Activated CD4-positive, alpha-beta T cell treated with anti-CD3 and anti-CD28 coated beads, Interleukin-2, Interleukin-4, amounts not matched to agents 100 ng/mL and 50 ng/mL, durations not matched to agents 16 hours and 8 hours (primary cell): ENCODE data around the gene SUSD2.
"Not testable (repeated sequence)": the region's sequence is repeated elsewhere in the genome, so short reads cannot be mapped to it uniquely, and the experiment has no call there.

Experiments used
- DNase-seq: peaks from one replicate; pipeline ENCODE4 v3.0.0-alpha.2; 2020; ENCODE audit warnings: low spot score

Gene SUSD2

DNA sequence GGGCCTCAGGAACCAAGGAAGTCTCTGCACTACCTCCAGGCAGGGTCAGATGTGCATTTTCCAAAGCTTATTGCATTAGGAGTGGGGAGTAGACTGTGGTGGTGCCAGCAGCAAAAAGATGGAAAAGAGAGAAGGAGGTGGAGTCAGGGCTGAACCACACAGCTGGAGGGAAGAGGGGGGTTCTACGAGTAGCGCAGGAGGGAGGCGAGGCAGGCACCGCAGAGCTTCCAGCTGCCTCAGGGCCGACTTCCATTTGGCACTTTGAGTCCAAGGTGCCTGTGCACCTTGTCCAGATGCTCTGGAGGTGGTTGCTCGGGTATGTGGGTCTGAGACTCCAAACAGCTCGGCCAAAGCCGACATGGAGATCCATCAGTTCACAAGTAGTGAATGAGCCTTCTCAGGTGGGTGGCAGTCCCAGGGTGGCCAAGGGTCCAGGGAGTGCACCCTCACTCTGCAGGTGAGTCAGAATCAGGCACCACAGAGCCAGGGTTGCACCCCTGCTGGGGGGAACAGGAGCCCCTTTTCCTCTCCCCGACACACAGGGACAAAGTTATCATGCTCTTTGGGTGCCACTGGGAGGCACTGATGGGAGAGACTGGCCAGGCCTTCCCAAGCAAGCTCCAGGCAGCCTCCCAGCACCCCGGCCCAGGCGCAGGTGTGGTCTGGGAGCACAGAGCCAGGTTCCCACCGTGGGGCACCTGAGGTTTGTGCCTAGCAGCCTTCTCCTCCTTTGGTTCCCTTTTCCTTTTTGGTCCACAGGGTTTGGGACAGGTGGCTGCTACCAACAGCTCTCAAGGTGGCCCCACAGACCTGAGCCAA lies 33.4 kb downstream of the SUSD2 start:
- DNase-seq = no peak

DNA sequence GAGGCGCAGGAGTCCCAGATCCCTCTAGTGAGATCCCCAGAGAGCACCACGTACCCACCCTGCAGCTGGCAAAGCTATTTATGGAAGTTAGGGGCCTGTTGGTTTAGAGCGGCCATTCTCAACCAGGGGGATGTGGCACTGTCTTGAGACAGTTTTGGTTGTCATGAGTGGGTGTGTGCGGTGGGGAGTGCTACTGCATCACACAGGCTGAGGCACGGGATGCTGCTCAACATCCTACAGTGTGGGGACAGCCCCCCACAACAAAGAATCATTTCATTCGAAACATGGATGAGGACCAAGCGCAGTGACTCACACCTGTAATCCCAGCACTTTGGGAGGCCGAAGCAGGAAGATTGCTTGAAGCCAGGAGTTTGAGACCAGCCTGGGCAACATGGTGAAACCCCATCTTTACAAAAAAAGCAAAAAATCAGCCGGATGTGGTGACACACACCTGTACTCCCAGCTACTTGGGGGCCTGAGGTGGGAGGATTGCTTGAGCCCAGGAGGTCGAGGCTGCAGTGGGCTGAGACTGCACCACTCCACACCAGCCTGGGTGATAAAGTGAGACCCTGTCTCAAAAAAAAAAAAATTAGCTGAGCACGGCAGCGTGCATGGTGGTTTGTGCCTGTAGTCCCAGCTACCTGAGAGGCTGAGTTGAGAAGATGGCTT lies 35.4 kb downstream of the SUSD2 start:
- DNase-seq = no peak

DNA sequence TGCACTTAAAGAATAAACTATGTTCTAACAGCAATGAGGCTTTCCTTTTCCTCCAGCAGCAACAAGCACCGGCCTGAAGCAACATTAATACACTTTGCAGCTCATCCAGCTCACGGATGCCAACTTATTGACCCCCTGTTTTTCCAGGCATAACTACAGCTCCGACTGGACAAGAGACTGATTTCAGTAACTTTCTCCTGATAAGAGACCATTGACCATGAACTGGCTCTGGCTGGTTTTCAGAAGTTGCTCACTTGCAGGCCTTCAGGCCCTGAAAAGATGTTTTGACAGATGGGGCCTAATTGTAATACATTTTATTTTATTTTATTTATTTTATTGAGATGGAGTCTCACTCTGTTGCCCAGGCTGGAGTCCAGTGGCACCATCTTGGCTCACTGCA lies 36.1 kb downstream of the SUSD2 start:
- DNase-seq = no peak

DNA sequence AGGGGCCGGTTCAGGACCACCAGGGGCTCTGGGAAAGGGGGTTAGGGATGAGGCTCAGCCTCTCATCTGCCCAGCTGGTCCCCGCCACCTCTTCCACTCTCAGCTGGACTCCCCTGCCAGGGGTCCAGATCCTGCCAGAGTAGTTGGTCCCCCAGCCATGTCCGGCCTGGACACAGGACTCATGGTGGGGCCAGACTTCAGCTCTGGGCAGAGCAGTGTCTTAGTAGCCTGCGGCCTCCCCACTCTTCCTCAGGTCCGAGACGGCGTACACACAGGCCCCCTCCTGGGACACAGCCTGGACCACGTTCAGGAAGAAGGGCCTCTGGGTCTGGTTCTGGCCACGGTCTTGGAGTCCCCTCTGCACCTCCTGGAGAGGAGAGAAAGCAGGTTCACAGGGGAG lies 38.5 kb downstream of the SUSD2 start:
- no peak for DNase-seq

DNA sequence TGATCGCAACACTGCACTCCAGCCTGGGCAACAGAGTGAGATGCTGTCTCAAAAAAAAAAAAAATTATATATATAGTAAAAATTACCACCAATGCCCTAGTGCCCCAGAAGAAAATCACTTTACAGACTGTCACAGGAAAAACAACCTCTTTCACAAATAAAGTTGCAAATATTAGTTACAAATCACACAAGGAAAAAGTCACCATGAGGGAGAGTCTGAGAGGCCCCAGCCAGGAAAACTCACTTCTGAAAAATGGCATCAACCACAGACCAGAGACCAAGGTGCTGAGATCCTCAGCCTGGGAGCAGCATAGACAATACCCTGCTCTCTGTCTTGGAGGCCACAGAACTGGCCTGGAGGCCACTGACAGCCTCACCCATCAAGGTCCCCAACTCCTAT lies 43.2 kb downstream of the SUSD2 start:
- DNase-seq = no peak

DNA sequence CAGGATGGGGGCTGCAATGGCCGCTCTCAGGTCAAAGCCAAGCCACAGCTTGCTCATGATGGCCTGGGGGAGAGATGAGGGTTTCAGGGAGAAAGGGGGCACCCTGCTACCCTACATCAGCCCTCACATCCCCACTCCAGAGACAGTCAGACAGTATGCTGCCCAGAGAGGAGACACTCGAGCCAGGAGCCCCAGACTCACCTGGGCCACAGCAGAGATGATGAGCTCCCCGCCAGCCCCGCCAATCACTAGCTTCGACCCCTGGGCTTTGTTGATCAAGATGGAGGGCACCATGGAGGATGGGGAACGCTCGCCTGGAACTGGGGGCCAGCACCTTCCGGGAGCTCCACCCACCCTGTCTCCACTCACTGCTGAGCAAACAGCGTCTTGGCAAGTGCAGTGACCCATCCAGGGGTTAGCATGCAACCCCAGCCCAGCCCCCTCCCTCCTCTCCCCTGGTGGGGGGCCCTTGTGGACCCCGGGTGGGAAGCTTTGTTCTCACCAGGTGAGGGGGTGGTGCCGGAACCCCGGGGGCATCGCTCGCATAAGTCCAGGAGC lies 43.8 kb downstream of the SUSD2 start:
- DNase-seq = no peak

DNA sequence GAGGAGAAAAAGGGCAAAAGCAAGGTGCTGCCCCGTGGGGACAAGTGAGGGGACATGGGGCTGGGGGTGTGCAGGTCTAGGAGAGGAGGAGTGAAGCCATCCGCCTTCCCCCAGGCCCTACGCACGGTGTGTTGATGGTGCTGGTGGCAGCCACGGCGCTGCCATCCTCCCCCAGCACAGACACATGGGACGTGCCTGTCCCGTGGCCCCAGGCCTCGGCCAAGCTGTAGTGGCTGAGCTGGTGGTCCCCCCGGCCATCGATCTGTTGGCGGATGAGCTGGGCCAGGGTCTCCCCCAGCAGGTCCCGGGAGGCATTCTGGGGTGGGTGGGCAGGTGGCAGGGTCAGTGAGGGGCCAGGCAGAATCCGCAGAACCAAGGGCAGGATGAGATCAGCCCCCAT lies 44.7 kb downstream of the SUSD2 start:
- DNase-seq = no peak

DNA sequence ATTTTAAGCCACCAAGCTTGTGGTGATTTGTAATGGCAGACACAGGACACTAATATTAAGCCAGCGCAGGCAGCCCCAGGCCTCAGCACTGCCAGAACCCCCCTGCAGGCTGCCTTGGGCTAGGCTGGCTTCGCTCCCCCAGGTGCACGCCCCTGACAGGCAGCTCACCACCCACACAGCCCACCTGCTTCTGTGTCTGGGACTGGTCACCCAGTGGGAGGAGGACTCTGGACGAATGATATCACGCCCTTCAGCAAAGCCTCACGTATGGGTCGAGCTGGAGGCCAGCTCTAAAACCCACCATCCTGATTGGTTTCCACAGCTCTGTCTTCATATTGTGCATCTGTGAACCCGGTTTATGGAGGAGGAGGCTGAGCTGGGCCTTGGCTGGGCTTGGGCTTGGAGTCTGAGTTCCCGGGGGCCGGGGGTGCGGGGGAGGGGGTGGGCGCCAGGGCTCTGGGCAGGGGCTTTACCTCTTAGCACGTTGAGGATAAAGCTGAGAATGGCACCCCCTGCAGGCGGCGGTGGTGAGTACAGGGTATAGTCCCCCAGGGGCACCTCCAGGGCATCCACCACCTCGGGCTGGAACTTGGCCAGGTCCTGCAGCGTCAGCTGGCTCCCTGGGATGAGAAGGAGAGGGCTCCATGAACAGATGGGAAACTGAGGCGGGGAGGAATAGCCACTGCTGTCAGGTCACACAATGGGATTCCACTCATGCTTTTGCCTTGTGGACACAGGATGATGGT lies 49.8 kb downstream of the SUSD2 start:
- DNase-seq = peak; percentile 60

DNA sequence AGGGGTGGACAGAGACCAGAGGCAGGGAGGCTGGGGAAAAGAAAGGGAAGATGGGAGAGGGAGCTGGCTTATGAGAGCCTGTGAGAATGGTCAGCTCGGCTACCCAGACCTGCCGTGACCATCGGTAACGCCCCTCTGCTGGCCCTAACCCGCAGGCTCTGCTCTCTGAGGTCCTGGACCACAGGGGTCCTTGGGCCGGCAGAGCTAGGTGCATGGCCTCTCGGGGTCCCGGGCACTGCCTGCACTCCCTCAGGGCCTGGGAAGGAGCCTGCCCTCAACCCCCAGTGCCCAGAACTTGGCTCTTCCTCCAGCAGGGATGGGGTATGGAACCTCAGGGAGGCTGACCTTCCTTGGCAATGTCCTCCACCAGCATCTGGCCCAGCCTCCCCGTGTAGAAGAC lies 50.4 kb downstream of the SUSD2 start:
- no peak for DNase-seq

DNA sequence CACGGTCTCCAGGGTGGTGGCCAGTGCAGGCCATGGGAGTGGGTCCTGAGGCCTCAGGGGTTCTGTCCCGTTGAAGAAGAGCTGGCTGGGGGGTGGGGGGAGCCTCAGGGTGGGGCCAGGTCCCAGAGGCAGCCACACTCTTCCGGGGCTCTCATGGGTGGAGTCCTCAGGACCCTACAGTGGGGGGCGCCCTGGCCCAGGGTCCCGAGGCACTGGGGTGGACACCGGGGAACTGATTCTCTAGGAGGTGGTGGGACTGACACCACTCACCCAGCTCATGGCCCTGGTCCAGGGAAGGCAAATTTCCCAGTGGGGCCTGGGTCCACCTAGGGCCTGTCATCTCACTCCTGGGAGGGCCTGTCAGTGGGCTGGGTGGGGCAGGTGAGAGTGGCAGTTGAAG lies 50.8 kb downstream of the SUSD2 start:
- no peak for DNase-seq

DNA sequence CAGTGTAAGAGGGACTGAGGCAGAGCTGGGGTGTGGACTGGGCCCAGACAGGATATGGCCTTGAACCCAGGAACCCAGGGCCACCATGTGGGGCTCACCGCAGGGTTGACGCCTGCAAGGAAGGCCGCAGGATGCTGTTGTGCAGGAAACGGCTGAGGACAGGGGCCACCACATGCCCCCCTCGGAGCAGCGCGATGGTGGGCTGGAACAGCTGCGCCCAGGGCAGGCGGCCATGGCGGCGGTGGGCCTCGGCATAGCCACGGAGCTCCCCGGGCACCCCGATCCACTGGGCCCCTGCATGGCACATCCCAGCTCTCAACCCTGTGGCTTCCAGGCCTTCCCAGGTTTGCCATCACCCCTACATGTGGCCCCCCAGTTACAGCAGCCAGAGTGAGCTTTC lies 51.4 kb downstream of the SUSD2 start:
- DNase-seq = no peak

DNA sequence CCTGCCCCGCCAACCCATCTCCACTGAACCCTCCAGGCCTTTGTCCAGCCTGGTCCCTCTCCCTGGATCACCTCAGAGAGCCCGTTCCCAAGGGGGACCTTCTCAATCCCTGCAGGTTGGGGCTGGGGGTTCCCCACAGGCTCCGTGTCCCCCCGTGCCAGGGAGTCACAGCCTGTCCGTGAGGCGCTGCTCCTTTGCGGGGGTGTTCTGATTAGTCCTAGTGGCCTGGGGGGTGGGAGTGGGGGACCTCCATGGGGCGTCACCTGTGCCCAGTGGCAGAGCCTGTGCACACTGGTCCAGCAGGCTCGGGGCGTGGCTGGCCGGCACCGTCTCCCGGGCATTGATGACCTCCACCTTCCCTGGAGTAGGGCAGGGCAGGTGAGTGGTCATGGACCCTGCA lies 51.9 kb downstream of the SUSD2 start:
- no peak for DNase-seq

DNA sequence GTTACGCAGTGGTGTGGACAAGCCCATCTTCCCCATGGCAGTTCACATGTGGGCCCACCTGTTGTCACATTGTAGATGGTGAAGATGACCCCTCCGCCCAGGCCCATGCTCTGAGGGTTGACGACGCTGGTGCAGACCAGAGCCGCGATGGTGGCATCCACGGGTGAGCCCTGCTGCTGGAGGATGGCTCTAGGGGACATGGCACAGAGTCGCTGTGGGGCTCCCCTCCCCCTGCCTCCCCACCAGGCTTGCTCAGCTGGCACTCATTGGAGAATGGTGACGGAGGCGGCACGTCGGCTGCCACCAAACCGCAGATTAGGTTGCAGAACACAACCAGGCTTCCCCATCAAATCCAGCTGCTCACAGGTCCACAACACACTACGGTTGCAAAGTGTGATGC lies 52.5 kb downstream of the SUSD2 start:
- DNase-seq = no peak

DNA sequence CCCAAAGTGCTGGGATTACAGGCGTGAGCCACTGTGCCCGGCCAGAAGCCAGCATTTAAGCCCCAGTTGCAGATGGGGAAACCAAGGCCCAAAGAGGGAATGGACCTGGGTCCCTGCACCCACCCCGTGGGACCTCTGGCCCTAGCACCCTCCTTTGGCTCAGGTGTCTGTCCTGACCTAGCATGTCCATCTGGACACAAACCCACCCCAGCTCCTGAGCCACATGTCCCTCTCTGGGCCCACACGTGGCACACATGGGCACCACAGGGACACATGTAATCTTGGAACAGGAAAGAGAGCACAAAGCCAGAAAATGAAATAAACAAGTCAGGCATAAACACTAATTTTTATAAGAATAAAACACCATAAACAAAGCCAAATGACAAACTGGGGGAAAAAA lies 54.0 kb downstream of the SUSD2 start:
- DNase-seq = no peak

DNA sequence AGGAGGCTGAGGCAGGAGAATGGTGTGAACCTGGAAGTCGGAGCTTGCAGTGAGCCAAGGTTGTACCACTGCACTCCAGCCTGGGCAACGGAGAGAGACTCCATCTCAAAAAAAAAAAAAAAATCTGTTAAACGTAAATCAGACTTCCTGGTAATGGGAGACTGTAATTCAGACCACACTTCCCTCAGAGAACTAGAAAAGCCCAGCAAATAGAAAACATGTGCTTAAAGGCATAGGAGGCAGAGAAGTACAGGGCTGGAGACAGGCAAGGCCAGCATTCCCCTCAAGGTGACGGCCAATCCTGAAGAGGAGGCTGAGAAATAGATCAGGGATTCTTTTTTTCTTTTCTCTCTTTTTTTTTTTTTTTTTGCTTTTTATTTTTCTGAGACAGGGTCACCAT lies 55.4 kb downstream of the SUSD2 start:
- DNase-seq = no peak

DNA sequence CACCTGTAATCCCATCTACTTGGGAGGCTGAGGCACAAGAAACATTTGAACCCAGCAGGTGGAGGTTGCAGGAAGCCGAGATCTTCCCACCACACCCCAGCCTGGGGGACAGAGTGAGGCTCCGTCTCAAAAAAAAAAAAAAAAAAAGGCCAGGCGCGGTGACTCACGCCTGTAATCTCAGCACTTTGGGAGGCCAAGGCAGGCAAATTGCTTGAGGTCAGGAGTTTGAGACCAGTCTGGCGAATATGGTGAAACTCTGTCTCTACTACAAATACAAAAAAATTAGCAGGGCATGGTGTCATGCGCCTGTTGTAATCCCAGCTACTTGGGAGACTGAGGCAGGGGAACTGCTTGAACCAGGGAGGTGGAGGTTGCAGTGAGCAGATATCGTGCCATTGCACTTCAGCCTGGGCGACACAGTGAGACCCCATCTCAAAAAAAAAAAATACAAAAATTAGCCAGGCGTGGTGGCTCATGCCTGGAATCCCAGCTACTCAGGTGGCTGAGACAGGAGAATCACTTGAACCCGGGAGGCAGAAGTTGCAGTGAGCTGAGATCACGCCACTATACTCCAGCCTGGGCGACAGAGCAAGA lies 56.9 kb downstream of the SUSD2 start:
- not testable (repeated sequence) for DNase-seq
